Kidney (tissue), 14 donors: ENCODE data around the gene BDH1. TPM values are rescaled to one million over a fixed set of nuclear protein-coding genes. Genes with fewer than 3 reads are reported as not detected.

Experiments used
- DNase-seq, 5 donors: peaks; one replicate each; pipeline ENCODE4 v3.0.0-alpha.2; 2013 to 2020
- FAIRE-seq: peaks from 2 replicates; lab custom pipeline; 2012; peaks lifted over from hg19 to GRCh38; lab: Jason Lieb, UNC
- H3K27ac ChIP-seq, 2 donors: one replicate each; pipeline ENCODE4 v1.7.0; 2013; ENCODE audit warnings: low read depth in 2 of 2, low read length in 2 of 2, inconsistent platforms in 1 of 2
- H3K27me3 ChIP-seq: one replicate; pipeline ENCODE4 v1.7.1; 2013; ENCODE audit warnings: low read length, inconsistent platforms; ENCODE audit not compliant: control insufficient read depth, insufficient read depth
- H3K36me3 ChIP-seq, 3 donors: one replicate each; pipeline versions ENCODE4 v1.7.0 to v1.7.1; 2013; ENCODE audit warnings: low read length in 3 of 3, control low read depth in 1 of 3, inconsistent platforms in 1 of 3; ENCODE audit not compliant: insufficient read depth in 3 of 3, control insufficient read depth in 2 of 3
- H3K4me1 ChIP-seq, 3 donors: one replicate each; pipeline versions ENCODE4 v1.7.0 to v1.7.1; 2013; ENCODE audit warnings: low read length in 3 of 3, inconsistent platforms in 1 of 3, low read depth in 1 of 3; ENCODE audit not compliant: control insufficient read depth in 2 of 3, insufficient read depth in 2 of 3
- H3K4me3 ChIP-seq, 3 donors: one replicate each; pipeline versions ENCODE4 v1.7.0 to v1.8.1; 2013; ENCODE audit warnings: low read length in 3 of 3, control low read depth in 1 of 3, inconsistent platforms in 1 of 3
- H3K9ac ChIP-seq, 3 donors: one replicate each; pipeline versions ENCODE4 v1.7.0 to v1.7.1; 2013; ENCODE audit warnings: low read length in 3 of 3, control low read depth in 1 of 3, inconsistent platforms in 1 of 3
- H3K9me3 ChIP-seq, 3 donors: one replicate each; pipeline versions ENCODE4 v1.7.0 to v1.7.1; 2013; ENCODE audit warnings: low read length in 3 of 3, control low read depth in 1 of 3, inconsistent platforms in 1 of 3; ENCODE audit not compliant: control insufficient read depth in 2 of 3, insufficient read depth in 1 of 3
- CTCF ChIP-seq: IDR thresholded peaks from 3 replicates; pipeline ENCODE4 v1.5.1; 2012; ENCODE audit warnings: mild to moderate bottlenecking, moderate library complexity, borderline replicate concordance; ENCODE audit not compliant: insufficient read depth; ENCODE audit errors: extremely low read depth
- intact Hi-C: fragments of 100-400 bp; cut with DNase I; formaldehyde crosslinking; loops from one replicate; pipeline ENCODE4 v1.11.1; 2022
- polyA plus RNA-seq: library from polyadenylated mRNA; stranded (reverse); fragments of 350-450 nt; fragmentation: Illumina TruSeq; extraction: RNeasy Lipid Tissue Mini Kit (QIAGEN cat#74804); gene quantifications from one replicate; pipeline ENCODE4 v1.2.3, GENCODE V29; 2014; ENCODE audit warnings: low read depth, low replicate concordance; ENCODE audit not compliant: insufficient read depth
- total RNA-seq: library from RNA; stranded (reverse); fragmentation: NEBNext Ultra II Directional; extraction: Animal tissue kit (Norgen Biotek cat#: 25700); gene quantifications from one replicate; pipeline ENCODE4 v1.2.1, GENCODE V29; 2021
- donor health status: control.
- donor health status: control.
- donor health status: control.
- donor health status: control.
- donor health status: control.
- donor health status: DM: yes; HTN: yes; CAD: no.
- donor health status: Normal renal cell carcinoma (clear cell type).

The BDH1 gene
- total and polyA plus RNA-seq, 2 donors from 2014 or later = 21.2 to 49.6 TPM

GRCh38 chr3:197600796-197601565, 45.2 kb upstream of the BDH1 start:
- FAIRE-seq (no peak), DNase-seq (peak in 2 of 5 donors; percentile 22 to 25)
- H3K9me3 ChIP-seq = no peaks in the 10 kb centered on the region
- H3K9ac ChIP-seq = no peak overlapping the region
- no peaks in the 10 kb centered on the region for H3K36me3 ChIP-seq
- intact Hi-C loops = no loop called here
- H3K27me3 ChIP-seq = no peaks in the 10 kb centered on the region
- TF ChIP-seq CTCF = no peak
- peaks cover 0 to 10% (median 0%) of the 10 kb centered on the region in 3 donors for H3K4me1 ChIP-seq
- no peak overlapping the region for H3K4me3 ChIP-seq
- H3K27ac ChIP-seq = no peak overlapping the region

GRCh38 chr3:197599089-197599765, 43.5 kb upstream of the BDH1 start:
- Histone ChIP-seq H3K27me3 (no peaks in the 10 kb centered on the region), H3K36me3 (no peaks in the 10 kb centered on the region), H3K4me3 (no peak overlapping the region), H3K9ac (peak overlapping the region in 1 of 3 donors; percentile 40), H3K9me3 (no peaks in the 10 kb centered on the region), H3K27ac (no peak overlapping the region), H3K4me1 (peaks cover 0 to 10% (median 0%) of the 10 kb centered on the region in 3 donors)
- DNase-seq (peak; percentile 81 to 91 (median 88)), FAIRE-seq (no peak)
- intact Hi-C loops = no loop called here
- peak; percentile 82 for TF ChIP-seq CTCF

- intact Hi-C loops = no loop called here
- DNase-seq = no peak
- Histone ChIP-seq H3K36me3 (no peaks in the 10 kb centered on the region), H3K27me3 (no peaks in the 10 kb centered on the region), H3K9me3 (no peaks in the 10 kb centered on the region), H3K4me3 (no peak overlapping the region), H3K27ac (no peak overlapping the region), H3K4me1 (peaks cover 0 to 10% (median 0%) of the 10 kb centered on the region in 3 donors), H3K9ac (no peak overlapping the region)
- TF ChIP-seq CTCF = no peak
- no peak for FAIRE-seq
Observed at GRCh38 chr3:197598404-197598980, 42.7 kb upstream of the BDH1 start.
